Measurements from ENCODE around the gene DCC. TPM values are rescaled to one million over a fixed set of nuclear protein-coding genes. Genes with fewer than 3 reads are reported as not detected.

Gene DCC
- total and polyA plus RNA-seq, 2 donors from 2014 or later, result 3.9 TPM; not detected in 1

DNA sequence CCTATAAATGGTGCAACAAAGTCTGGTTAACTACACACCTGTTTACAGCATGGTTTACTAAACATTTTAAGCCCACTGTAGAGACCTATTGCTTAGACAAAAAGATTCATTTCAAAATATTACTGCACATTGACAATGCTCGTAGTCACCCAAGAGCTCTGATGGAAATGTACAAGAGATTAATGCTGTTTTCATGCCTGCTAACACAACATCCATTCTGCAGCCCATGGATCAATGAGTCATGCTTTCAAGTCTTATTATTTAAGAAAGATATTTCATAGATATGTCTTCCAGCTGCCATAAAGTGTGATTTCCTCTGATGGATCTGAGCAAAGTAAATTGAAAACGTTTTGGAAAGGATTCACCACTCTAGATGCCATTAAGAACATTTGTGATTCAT is 1103.3 kb downstream of the DCC start:
- H3K9me3 ChIP-seq (ENCODE audit: control insufficient read depth in 2 of 3, insufficient read depth in 1 of 3, low read length in 3 of 3), result no peaks in the 10 kb centered on the region
- intact Hi-C loops (cut with DNase I), result no loop called here
- no peaks in the 10 kb centered on the region for H3K36me3 ChIP-seq (ENCODE audit: control insufficient read depth in 2 of 3, insufficient read depth in 3 of 3, low read length in 3 of 3)
- FAIRE-seq (no peak), DNase-seq (no peak)
- H3K4me1 ChIP-seq (ENCODE audit: control insufficient read depth in 2 of 3, insufficient read depth in 2 of 3, low read depth in 1 of 3, low read length in 3 of 3), result no peaks in the 10 kb centered on the region
- no peak overlapping the region for H3K9ac ChIP-seq (ENCODE audit: low read length in 3 of 3)
- no peak overlapping the region for H3K27ac ChIP-seq (ENCODE audit: low read depth in 2 of 2, low read length in 2 of 2)
- H3K27me3 ChIP-seq (ENCODE audit: control insufficient read depth, insufficient read depth, low read length), result no peaks in the 10 kb centered on the region
- no peak overlapping the region for H3K4me3 ChIP-seq (ENCODE audit: low read length in 3 of 3)
- TF ChIP-seq, protein P1, sequence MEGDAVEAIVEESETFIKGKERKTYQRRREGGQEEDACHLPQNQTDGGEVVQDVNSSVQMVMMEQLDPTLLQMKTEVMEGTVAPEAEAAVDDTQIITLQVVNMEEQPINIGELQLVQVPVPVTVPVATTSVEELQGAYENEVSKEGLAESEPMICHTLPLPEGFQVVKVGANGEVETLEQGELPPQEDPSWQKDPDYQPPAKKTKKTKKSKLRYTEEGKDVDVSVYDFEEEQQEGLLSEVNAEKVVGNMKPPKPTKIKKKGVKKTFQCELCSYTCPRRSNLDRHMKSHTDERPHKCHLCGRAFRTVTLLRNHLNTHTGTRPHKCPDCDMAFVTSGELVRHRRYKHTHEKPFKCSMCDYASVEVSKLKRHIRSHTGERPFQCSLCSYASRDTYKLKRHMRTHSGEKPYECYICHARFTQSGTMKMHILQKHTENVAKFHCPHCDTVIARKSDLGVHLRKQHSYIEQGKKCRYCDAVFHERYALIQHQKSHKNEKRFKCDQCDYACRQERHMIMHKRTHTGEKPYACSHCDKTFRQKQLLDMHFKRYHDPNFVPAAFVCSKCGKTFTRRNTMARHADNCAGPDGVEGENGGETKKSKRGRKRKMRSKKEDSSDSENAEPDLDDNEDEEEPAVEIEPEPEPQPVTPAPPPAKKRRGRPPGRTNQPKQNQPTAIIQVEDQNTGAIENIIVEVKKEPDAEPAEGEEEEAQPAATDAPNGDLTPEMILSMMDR (IDR thresholded peaks at IDR 0.05; ENCODE audit: borderline replicate concordance, extremely low read depth, insufficient read depth), result no peak

DNA sequence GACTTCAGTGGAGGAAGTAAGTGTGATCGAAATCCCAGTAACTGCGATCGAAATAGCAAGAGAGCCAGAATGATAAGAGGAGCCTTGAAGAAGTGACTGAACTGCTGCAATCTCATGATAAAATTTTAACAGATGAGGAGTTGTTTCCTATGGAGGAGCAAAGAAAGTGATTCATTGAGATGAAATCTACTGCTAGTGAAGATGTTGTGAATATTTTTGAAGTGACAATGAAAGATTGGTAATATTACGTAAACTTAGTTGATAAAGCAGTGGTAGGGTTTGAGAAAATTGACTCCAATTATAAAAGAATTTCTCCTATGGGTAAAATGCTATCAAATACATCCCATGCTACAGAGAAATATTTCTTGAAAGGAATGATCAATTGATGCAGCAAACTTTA is 1103.8 kb downstream of the DCC start:
- Histone ChIP-seq H3K9me3 (ENCODE audit: control insufficient read depth in 2 of 3, insufficient read depth in 1 of 3, low read length in 3 of 3) (no peaks in the 10 kb centered on the region), H3K9ac (ENCODE audit: low read length in 3 of 3) (no peak overlapping the region), H3K4me3 (ENCODE audit: low read length in 3 of 3) (no peak overlapping the region), H3K4me1 (ENCODE audit: control insufficient read depth in 2 of 3, insufficient read depth in 2 of 3, low read depth in 1 of 3, low read length in 3 of 3) (no peaks in the 10 kb centered on the region), H3K27ac (ENCODE audit: low read depth in 2 of 2, low read length in 2 of 2) (no peak overlapping the region), H3K27me3 (ENCODE audit: control insufficient read depth, insufficient read depth, low read length) (no peaks in the 10 kb centered on the region), H3K36me3 (ENCODE audit: control insufficient read depth in 2 of 3, insufficient read depth in 3 of 3, low read length in 3 of 3) (no peaks in the 10 kb centered on the region)
- intact Hi-C loops (cut with DNase I), result no loop called here
- TF ChIP-seq, protein P1 (IDR thresholded peaks at IDR 0.05; ENCODE audit: borderline replicate concordance, extremely low read depth, insufficient read depth), result no peak
- DNase-seq, result no peak
- no peak for FAIRE-seq

DNA sequence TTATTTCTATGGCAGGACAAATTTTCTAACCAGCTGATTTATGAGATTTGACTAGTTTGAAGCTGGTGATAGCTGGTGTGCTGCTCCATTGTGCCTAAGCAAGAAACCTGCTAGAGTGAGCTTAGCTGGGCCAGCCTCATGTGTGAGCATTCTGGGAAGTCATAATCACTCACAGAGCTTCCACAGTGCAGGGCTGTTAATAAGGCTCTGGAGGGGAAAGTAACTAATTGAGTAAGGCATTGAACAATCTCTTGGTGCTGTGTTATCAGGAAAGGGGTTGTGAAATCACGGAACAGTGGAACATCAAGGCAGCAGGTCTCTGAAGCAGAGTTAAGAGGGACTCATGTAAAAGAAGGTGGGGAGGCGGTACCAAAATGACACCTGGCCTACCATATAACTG is 1111.9 kb downstream of the DCC start:
- Histone ChIP-seq H3K9ac (ENCODE audit: low read length in 3 of 3) (no peak overlapping the region), H3K4me3 (ENCODE audit: low read length in 3 of 3) (no peak overlapping the region), H3K36me3 (ENCODE audit: control insufficient read depth in 2 of 3, insufficient read depth in 3 of 3, low read length in 3 of 3) (no peaks in the 10 kb centered on the region), H3K27ac (ENCODE audit: low read depth in 2 of 2, low read length in 2 of 2) (no peak overlapping the region), H3K27me3 (ENCODE audit: control insufficient read depth, insufficient read depth, low read length) (no peaks in the 10 kb centered on the region), H3K4me1 (ENCODE audit: control insufficient read depth in 2 of 3, insufficient read depth in 2 of 3, low read depth in 1 of 3, low read length in 3 of 3) (no peaks in the 10 kb centered on the region), H3K9me3 (ENCODE audit: control insufficient read depth in 2 of 3, insufficient read depth in 1 of 3, low read length in 3 of 3) (no peaks in the 10 kb centered on the region)
- TF ChIP-seq, protein P1 (IDR thresholded peaks at IDR 0.05; ENCODE audit: borderline replicate concordance, extremely low read depth, insufficient read depth), result no peak
- FAIRE-seq, result no peak
- intact Hi-C loops (cut with DNase I), result no loop called here
- no peak for DNase-seq

DNA sequence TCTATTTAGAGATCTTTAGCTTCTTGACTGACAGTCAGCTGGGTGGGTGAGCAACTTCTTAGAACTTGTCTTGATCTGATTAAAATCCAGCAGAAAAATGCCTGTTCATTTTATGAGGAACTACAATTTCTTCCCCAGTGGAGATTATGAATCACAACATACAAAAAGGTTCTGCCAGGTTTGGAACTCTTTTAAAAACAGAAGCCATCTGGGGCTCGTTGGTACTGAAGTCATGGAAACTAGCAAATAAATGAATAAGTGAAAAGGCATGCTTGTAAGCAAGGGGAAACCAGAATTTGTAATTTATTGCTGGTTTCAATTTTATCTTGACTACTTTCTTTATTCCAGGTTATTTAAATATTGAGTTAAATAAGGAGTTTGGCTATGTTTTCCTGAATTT is 1117.1 kb downstream of the DCC start:
- Histone ChIP-seq H3K4me1 (ENCODE audit: control insufficient read depth in 2 of 3, insufficient read depth in 2 of 3, low read depth in 1 of 3, low read length in 3 of 3) (no peaks in the 10 kb centered on the region), H3K4me3 (ENCODE audit: low read length in 3 of 3) (no peak overlapping the region), H3K9ac (ENCODE audit: low read length in 3 of 3) (no peak overlapping the region), H3K27ac (ENCODE audit: low read depth in 2 of 2, low read length in 2 of 2) (no peak overlapping the region), H3K36me3 (ENCODE audit: control insufficient read depth in 2 of 3, insufficient read depth in 3 of 3, low read length in 3 of 3) (no peaks in the 10 kb centered on the region), H3K27me3 (ENCODE audit: control insufficient read depth, insufficient read depth, low read length) (no peaks in the 10 kb centered on the region), H3K9me3 (ENCODE audit: control insufficient read depth in 2 of 3, insufficient read depth in 1 of 3, low read length in 3 of 3) (no peaks in the 10 kb centered on the region)
- intact Hi-C loops (cut with DNase I), result no loop called here
- DNase-seq, result peak in 1 of 5 donors; percentile 47
- FAIRE-seq, result no peak
- TF ChIP-seq, protein P1 (IDR thresholded peaks at IDR 0.05; ENCODE audit: borderline replicate concordance, extremely low read depth, insufficient read depth), result no peak

Data from kidney (tissue), 14 donors.